Measurements from ENCODE around the gene KLF7.

- TF ChIP-seq, protein P1, sequence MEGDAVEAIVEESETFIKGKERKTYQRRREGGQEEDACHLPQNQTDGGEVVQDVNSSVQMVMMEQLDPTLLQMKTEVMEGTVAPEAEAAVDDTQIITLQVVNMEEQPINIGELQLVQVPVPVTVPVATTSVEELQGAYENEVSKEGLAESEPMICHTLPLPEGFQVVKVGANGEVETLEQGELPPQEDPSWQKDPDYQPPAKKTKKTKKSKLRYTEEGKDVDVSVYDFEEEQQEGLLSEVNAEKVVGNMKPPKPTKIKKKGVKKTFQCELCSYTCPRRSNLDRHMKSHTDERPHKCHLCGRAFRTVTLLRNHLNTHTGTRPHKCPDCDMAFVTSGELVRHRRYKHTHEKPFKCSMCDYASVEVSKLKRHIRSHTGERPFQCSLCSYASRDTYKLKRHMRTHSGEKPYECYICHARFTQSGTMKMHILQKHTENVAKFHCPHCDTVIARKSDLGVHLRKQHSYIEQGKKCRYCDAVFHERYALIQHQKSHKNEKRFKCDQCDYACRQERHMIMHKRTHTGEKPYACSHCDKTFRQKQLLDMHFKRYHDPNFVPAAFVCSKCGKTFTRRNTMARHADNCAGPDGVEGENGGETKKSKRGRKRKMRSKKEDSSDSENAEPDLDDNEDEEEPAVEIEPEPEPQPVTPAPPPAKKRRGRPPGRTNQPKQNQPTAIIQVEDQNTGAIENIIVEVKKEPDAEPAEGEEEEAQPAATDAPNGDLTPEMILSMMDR (IDR thresholded peaks at IDR 0.05), result no peak
- TF ChIP-seq TCF7L2 (IDR thresholded peaks at IDR 0.05; ENCODE audit: low read depth, low read length), result no peak
- TF ChIP-seq POLR2AphosphoS5 (IDR thresholded peaks at IDR 0.05; ENCODE audit: low read depth, low read length), result no peak
- TF ChIP-seq SIN3A (IDR thresholded peaks at IDR 0.05; ENCODE audit: borderline replicate concordance, insufficient read depth, low read depth, low read length), result no peak
These were observed 63.8 kb downstream of the KLF7 start for GRCh38 chr2:207101984-207102383.
